Gastrocnemius medialis (tissue), 4 donors: ENCODE results near the gene DUSP16. TPM values are rescaled to one million over a fixed set of nuclear protein-coding genes. Genes with fewer than 3 reads are reported as not detected.
"Not testable (repeated sequence)": the region's sequence is repeated elsewhere in the genome, so short reads cannot be mapped to it uniquely, and the experiment has no call there.

Experiments
- ATAC-seq, 2 donors: fragments of 150-250 bp; one replicate each; pipeline ENCODE4 v1.9.1; 2016
- DNase-seq, 2 donors: peaks; one replicate each; pipeline ENCODE4 v3.0.0-alpha.2; 2019
- H3K27ac ChIP-seq, 4 donors: fragments of 200-600 bp; sonication (generic); 1 replicate in 1 of 4; 2 replicates in 3 of 4; pipeline ENCODE4 v1.5.1; 2016 to 2018; ENCODE audit warnings: mild to moderate bottlenecking in 2 of 4, moderate library complexity in 1 of 4
- H3K27me3 ChIP-seq, 3 donors: fragments of 200-600 bp; sonication (generic) in 2 of 3; 1 replicate in 1 of 3; 2 replicates in 2 of 3; pipeline versions ENCODE4 v1.5.1 to v1.6.0; 2016 to 2019; ENCODE audit warnings: mild to moderate bottlenecking in 1 of 3, moderate library complexity in 1 of 3
- H3K36me3 ChIP-seq, 2 donors: fragments of 200-600 bp; sonication (generic) in 1 of 2; one replicate each; pipeline ENCODE4 v1.5.1; 2017 to 2018
- H3K4me1 ChIP-seq, 2 donors: fragments of 200-600 bp; sonication (generic) in 1 of 2; one replicate each; pipeline ENCODE4 v1.5.1; 2016 to 2017; ENCODE audit warnings: mild to moderate bottlenecking in 2 of 2
- H3K4me3 ChIP-seq, 4 donors: fragments of 200-600 bp; sonication (generic) in 3 of 4; 1 replicate in 1 of 4; 2 replicates in 3 of 4; pipeline ENCODE4 v1.5.1; 2016 to 2019; ENCODE audit warnings: mild to moderate bottlenecking in 2 of 4
- H3K9me3 ChIP-seq, 3 donors: fragments of 200-600 bp; sonication (generic) in 2 of 3; 1 replicate in 1 of 3; 2 replicates in 2 of 3; pipeline ENCODE4 v1.5.1; 2016 to 2019
- CTCF ChIP-seq, 5 experiments: fragments of 450-650 bp in 3 of 5; fragments of 200-600 bp in 2 of 5; sonication (generic) in 2 of 5; IDR thresholded peaks in 4 of 5; conservative IDR thresholded peaks in 1 of 5; 1 replicate in 4 of 5; 2 replicates in 1 of 5; pipeline ENCODE4 v1.5.1; 2016 to 2019; ENCODE audit warnings: antibody characterized with exemption in 5 of 5, mild to moderate bottlenecking in 3 of 5, moderate library complexity in 3 of 5
- POLR2A ChIP-seq, 2 donors: fragments of 450-650 bp; IDR thresholded peaks; one replicate each; pipeline ENCODE4 v1.6.1; 2017; ENCODE audit warnings: antibody characterized with exemption in 2 of 2, mild to moderate bottlenecking in 2 of 2, moderate library complexity in 2 of 2
- in situ Hi-C, 4 donors: fragments of 200-750 bp; cut with MboI; loops; one replicate each; pipeline versions ENCODE4 v1.15.0 to v1.8.0; 2017; ENCODE audit warnings: low sequenced_read_pairs in 4 of 4
- intact Hi-C: fragments of 100-400 bp; cut with DNase I; formaldehyde crosslinking; loops from one replicate; pipeline ENCODE4 v1.15.1; 2023; ENCODE audit warnings: low total_unique reads
- total RNA-seq, 4 donors: library from RNA; depleted of rRNA; stranded (reverse); fragments of >200 nt; gene quantifications; one replicate each; pipeline versions ENCODE4 v1.1.0 to v1.2.3, GENCODE V29; 2016

DUSP16 gene
- total RNA-seq, 4 donors from 2014 or later = 10.9 to 15.7 (median 13.3) TPM

GRCh38 chr12:12600659-12601058 lies 38.0 kb upstream of the DUSP16 start:
- H3K36me3 ChIP-seq = no peaks in the 10 kb centered on the region
- H3K4me3 ChIP-seq = no peak overlapping the region
- no peaks in the 10 kb centered on the region for H3K4me1 ChIP-seq
- in situ Hi-C loops (loop anchor here in 1 of 4 donors (10.0 kb wide), 1 partner anchor 94 kb away; the partner anchor contains the start of gene GPR19), intact Hi-C loops (no loop called here)
- H3K9me3 ChIP-seq = no peaks in the 10 kb centered on the region
- DNase-seq (peak; percentile 13 to 21), ATAC-seq (no peak)
- H3K27ac ChIP-seq = no peak overlapping the region
- TF ChIP-seq CTCF (IDR thresholded peaks at IDR 0.05 in 4 of 5, conservative IDR thresholded peaks at IDR 0.05 in 1 of 5) (no peak), POLR2A (IDR thresholded peaks at IDR 0.05) (no peak)
- H3K27me3 ChIP-seq = no peaks in the 10 kb centered on the region

GRCh38 chr12:12599750-12600643 lies 37.3 kb upstream of the DUSP16 start:
- Histone ChIP-seq H3K36me3 (no peaks in the 10 kb centered on the region), H3K27ac (no peak overlapping the region), H3K27me3 (no peaks in the 10 kb centered on the region), H3K4me3 (no peak overlapping the region), H3K9me3 (no peaks in the 10 kb centered on the region), H3K4me1 (no peaks in the 10 kb centered on the region)
- intact Hi-C loops = no loop called here
- DNase-seq = no peak
- in situ Hi-C loops = loop anchor here in 1 of 4 donors (10.0 kb wide), 1 partner anchor 95 kb away; the partner anchor contains the start of gene GPR19
- ATAC-seq = no peak
- TF ChIP-seq POLR2A (IDR thresholded peaks at IDR 0.05) (no peak), CTCF (IDR thresholded peaks at IDR 0.05 in 4 of 5, conservative IDR thresholded peaks at IDR 0.05 in 1 of 5) (no peak)

GRCh38 chr12:12598864-12599263 lies 36.2 kb upstream of the DUSP16 start:
- no peak for ATAC-seq
- no peak overlapping the region for H3K27ac ChIP-seq
- intact Hi-C loops (no loop called here), in situ Hi-C loops (no loop called here)
- no peak overlapping the region for H3K4me3 ChIP-seq
- H3K36me3 ChIP-seq = no peaks in the 10 kb centered on the region
- no peak for DNase-seq
- no peaks in the 10 kb centered on the region for H3K9me3 ChIP-seq
- no peaks in the 10 kb centered on the region for H3K27me3 ChIP-seq
- H3K4me1 ChIP-seq = no peaks in the 10 kb centered on the region
- no peak for TF ChIP-seq CTCF (IDR thresholded peaks at IDR 0.05 in 4 of 5, conservative IDR thresholded peaks at IDR 0.05 in 1 of 5)
- no peak for TF ChIP-seq POLR2A (IDR thresholded peaks at IDR 0.05)

GRCh38 chr12:12596598-12596997 lies 33.9 kb upstream of the DUSP16 start:
- ATAC-seq, H3K4me3 ChIP-seq, DNase-seq, H3K36me3 ChIP-seq, intact Hi-C loops, H3K27ac ChIP-seq, H3K27me3 ChIP-seq, H3K9me3 ChIP-seq, in situ Hi-C loops, H3K4me1 ChIP-seq: not testable (repeated sequence)

GRCh38 chr12:12595929-12596328 lies 33.3 kb upstream of the DUSP16 start:
- in situ Hi-C loops, intact Hi-C loops, H3K27ac ChIP-seq, H3K9me3 ChIP-seq, ATAC-seq, H3K4me1 ChIP-seq, H3K27me3 ChIP-seq, H3K4me3 ChIP-seq, H3K36me3 ChIP-seq, DNase-seq: not testable (repeated sequence)
